ENCODE results near the gene TMEM205. TPM values are rescaled to one million over a fixed set of nuclear protein-coding genes. Genes with fewer than 3 reads are reported as not detected.

TMEM205 gene
- total and polyA plus RNA-seq, 2 experiments from 2014 or later, result 123 to 293 TPM

GRCh38 chr19:11337080-11337479, 9.0 kb downstream of the TMEM205 start:
- ATAC-seq (no peak), DNase-seq (ENCODE audit: low spot score) (no peak)
- Histone ChIP-seq H3K27ac (ENCODE audit: low read depth) (no peak overlapping the region), H3K9me2 (ENCODE audit: insufficient read depth) (no peaks in the 10 kb centered on the region), H3K4me2 (no peak overlapping the region), H3K4me3 (no peak overlapping the region), H3K79me2 (replicated peaks; ENCODE audit: insufficient read depth) (no peaks in the 10 kb centered on the region), H2AFZ (no peak overlapping the region), H3F3A (replicated peaks; ENCODE audit: low read depth) (0 out of 2 replicates have a peak, but pooled peaks cover 3% of the 10 kb centered on the region), H3K4me1 (ENCODE audit: insufficient read depth) (peaks cover 3% of the 10 kb centered on the region; the same call in 1 of the 2 replicates), H3K27me3 (ENCODE audit: insufficient read depth) (no peaks in the 10 kb centered on the region), H4K20me1 (replicated peaks; ENCODE audit: insufficient read depth) (no peaks in the 10 kb centered on the region; the same call in 1 of the 2 replicates), H3K36me3 (ENCODE audit: insufficient read depth) (no peaks in the 10 kb centered on the region)
- no peak overlapping the region for H3K4me3 Mint-ChIP-seq
- TF ChIP-seq ZNF114 (CRISPR knock-in tag; IDR thresholded peaks at IDR 0.05), result no peak
- TF ChIP-seq CREB1 (CRISPR knock-in tag; IDR thresholded peaks at IDR 0.05; ENCODE audit: low read depth), result no peak
- TF ChIP-seq CTCF (conservative IDR thresholded peaks at IDR 0.05; ENCODE audit: low read depth in 2 of 2), result no peak
- TF ChIP-seq, protein P1, sequence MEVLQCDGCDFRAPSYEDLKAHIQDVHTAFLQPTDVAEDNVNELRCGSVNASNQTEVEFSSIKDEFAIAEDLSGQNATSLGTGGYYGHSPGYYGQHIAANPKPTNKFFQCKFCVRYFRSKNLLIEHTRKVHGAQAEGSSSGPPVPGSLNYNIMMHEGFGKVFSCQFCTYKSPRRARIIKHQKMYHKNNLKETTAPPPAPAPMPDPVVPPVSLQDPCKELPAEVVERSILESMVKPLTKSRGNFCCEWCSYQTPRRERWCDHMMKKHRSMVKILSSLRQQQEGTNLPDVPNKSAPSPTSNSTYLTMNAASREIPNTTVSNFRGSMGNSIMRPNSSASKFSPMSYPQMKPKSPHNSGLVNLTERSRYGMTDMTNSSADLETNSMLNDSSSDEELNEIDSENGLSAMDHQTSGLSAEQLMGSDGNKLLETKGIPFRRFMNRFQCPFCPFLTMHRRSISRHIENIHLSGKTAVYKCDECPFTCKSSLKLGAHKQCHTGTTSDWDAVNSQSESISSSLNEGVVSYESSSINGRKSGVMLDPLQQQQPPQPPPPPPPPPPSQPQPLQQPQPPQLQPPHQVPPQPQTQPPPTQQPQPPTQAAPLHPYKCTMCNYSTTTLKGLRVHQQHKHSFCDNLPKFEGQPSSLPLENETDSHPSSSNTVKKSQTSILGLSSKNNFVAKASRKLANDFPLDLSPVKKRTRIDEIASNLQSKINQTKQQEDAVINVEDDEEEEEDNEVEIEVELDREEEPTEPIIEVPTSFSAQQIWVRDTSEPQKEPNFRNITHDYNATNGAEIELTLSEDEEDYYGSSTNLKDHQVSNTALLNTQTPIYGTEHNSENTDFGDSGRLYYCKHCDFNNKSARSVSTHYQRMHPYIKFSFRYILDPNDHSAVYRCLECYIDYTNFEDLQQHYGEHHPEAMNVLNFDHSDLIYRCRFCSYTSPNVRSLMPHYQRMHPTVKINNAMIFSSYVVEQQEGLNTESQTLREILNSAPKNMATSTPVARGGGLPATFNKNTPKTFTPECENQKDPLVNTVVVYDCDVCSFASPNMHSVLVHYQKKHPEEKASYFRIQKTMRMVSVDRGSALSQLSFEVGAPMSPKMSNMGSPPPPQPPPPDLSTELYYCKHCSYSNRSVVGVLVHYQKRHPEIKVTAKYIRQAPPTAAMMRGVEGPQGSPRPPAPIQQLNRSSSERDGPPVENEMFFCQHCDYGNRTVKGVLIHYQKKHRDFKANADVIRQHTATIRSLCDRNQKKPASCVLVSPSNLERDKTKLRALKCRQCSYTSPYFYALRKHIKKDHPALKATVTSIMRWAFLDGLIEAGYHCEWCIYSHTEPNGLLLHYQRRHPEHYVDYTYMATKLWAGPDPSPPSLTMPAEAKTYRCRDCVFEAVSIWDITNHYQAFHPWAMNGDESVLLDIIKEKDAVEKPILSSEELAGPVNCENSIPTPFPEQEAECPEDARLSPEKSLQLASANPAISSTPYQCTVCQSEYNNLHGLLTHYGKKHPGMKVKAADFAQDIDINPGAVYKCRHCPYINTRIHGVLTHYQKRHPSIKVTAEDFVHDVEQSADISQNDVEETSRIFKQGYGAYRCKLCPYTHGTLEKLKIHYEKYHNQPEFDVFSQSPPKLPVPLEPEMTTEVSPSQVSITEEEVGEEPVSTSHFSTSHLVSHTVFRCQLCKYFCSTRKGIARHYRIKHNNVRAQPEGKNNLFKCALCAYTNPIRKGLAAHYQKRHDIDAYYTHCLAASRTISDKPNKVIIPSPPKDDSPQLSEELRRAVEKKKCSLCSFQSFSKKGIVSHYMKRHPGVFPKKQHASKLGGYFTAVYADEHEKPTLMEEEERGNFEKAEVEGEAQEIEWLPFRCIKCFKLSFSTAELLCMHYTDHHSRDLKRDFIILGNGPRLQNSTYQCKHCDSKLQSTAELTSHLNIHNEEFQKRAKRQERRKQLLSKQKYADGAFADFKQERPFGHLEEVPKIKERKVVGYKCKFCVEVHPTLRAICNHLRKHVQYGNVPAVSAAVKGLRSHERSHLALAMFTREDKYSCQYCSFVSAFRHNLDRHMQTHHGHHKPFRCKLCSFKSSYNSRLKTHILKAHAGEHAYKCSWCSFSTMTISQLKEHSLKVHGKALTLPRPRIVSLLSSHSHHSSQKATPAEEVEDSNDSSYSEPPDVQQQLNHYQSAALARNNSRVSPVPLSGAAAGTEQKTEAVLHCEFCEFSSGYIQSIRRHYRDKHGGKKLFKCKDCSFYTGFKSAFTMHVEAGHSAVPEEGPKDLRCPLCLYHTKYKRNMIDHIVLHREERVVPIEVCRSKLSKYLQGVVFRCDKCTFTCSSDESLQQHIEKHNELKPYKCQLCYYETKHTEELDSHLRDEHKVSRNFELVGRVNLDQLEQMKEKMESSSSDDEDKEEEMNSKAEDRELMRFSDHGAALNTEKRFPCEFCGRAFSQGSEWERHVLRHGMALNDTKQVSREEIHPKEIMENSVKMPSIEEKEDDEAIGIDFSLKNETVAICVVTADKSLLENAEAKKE (CRISPR knock-in tag; IDR thresholded peaks at IDR 0.05), result no peak
- no peak for TF ChIP-seq ETS1 (IDR thresholded peaks at IDR 0.05)
- TF ChIP-seq POLR2AphosphoS5 (IDR thresholded peaks at IDR 0.05; ENCODE audit: low read depth), result no peak
- TF ChIP-seq ZNF331 (CRISPR knock-in tag; IDR thresholded peaks at IDR 0.05; ENCODE audit: low read depth), result no peak
- peaks cover 36% of the 10 kb centered on the region for H3K36me3 Mint-ChIP-seq (ENCODE audit: low read depth)
- H3K27ac Mint-ChIP-seq, result no peak overlapping the region
- H3K9me3 Mint-ChIP-seq, result no peaks in the 10 kb centered on the region
- peaks cover 3% of the 10 kb centered on the region; the same call in 2 of the 3 replicates for H3K4me1 Mint-ChIP-seq
- peaks cover 11% of the 10 kb centered on the region for H3K27me3 Mint-ChIP-seq (ENCODE audit: insufficient read depth, low read depth, poor library complexity)

Data from GM23338 (cell line).